ENCODE measurements around the gene PDZRN4. TPM values are rescaled to one million over a fixed set of nuclear protein-coding genes. Genes with fewer than 3 reads are reported as not detected.
"Not testable (repeated sequence)": the region's sequence is repeated elsewhere in the genome, so short reads cannot be mapped to it uniquely, and the experiment has no call there.

Gene PDZRN4
- total and polyA plus RNA-seq, 10 donors = 0.07 to 0.77 (median 0.29) TPM; not detected in 2

DNA sequence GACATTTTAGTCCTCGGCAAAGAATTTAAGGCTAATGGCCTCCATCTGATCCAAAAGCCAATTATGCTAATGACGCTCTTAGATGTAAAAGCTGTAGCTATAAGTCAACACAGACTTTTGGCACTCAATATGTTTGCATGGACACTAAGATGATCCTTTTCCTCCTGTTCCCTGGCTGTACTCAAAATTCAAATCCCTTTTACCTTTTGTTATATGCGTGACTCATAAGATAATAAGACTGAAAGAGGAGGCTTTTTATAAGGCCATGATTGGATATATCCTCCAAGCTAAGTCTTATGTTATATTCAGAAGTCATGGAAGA, 89.8 kb downstream of the PDZRN4 start:
- 90 to 97% (median 96%) methylated on average over 3 of the region's 3 CpGs for WGBS, 5 donors
- intact Hi-C loops (cut with DNase I; ENCODE audit: low total_unique reads) = loop anchor here (10.0 kb wide), 2 partner anchors 387 to 747 kb away; no protein-coding TSS in a partner anchor
- no peak overlapping the region for H3K27ac ChIP-seq
- DNase-seq = no peak
- H3K27me3 ChIP-seq (replicated peaks in 1 of 7) = no peaks in the 10 kb centered on the region
- TF ChIP-seq CTCF (IDR thresholded peaks at IDR 0.05 in 8 of 11, conservative IDR thresholded peaks at IDR 0.05 in 3 of 11) = no peak
- no peak for TF ChIP-seq POLR2AphosphoS5 (IDR thresholded peaks at IDR 0.05)
- no peak for TF ChIP-seq POLR2A (IDR thresholded peaks at IDR 0.05)
- H3K36me3 ChIP-seq = no peaks in the 10 kb centered on the region
- peaks cover 0 to 8% (median 2%) of the 10 kb centered on the region in 6 donors for H3K4me1 ChIP-seq
- H3K4me3 ChIP-seq = no peak overlapping the region
- no peaks in the 10 kb centered on the region for H3K9me3 ChIP-seq

DNA sequence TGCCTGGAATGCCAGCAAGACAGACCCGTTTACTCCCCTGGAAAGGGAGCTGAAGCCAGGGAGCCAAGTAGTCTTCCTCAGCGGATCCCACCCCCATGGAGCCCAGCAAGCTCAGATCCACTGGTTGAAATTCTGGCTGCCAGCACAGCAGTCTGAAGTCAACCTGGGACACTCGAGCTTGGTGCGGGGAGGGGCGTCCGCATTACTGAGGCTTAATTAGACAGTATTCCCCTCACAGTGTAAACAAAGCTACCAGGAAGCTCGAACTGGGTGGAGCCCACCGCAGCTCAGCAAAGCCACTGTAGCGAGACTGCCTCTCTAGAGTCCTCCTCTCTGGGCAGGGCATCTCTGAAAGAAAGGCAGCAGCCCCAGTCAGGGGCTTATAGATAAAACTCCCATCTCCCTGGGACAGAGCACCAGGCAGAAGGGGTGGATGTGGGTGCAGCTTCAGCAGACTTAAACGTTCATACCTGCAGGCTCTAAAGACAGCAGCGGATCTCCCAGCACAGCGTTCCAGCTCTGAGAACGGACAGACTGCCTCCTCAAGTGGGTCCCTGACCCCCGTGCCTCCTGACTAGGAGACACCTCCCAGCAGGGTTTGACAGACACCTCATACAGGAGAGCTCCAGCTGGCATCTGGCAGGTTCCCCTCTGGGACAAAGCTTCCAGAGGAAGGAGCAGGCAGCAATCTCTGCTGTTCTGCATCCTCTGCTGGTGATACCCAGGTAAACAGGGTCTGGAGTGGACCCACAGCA, 92.4 kb downstream of the PDZRN4 start:
- H3K4me1 ChIP-seq; H3K27ac ChIP-seq; H3K27me3 ChIP-seq (replicated peaks in 1 of 7); H3K4me3 ChIP-seq; H3K36me3 ChIP-seq; intact Hi-C loops (cut with DNase I; ENCODE audit: low total_unique reads); H3K9me3 ChIP-seq: not testable (repeated sequence)
- 82 to 94% (median 92%) methylated on average over 11 to 14 of the region's 14 CpGs for WGBS, 5 donors
- peak; percentile 54 for DNase-seq

DNA sequence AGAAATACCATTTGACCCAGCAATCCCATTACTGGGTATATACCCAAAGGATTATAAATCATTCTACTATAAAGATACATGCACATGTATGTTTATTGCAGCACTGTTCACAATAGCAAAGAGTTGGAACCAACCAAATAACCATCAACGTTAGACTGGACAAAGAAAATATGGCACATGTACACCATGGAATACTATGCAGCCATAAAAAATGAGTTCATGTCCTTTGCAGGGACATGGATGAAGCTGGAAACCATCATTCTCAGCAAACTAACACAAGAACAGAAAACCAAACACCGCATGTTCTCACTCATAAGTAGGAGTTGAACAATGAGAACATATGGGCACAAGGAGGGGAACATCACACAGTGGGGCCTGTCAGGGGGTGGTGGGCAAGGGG, 97.3 kb downstream of the PDZRN4 start:
- DNase-seq; intact Hi-C loops (cut with DNase I; ENCODE audit: low total_unique reads); H3K36me3 ChIP-seq; H3K4me3 ChIP-seq; H3K27me3 ChIP-seq (replicated peaks in 1 of 7); H3K9me3 ChIP-seq; H3K4me1 ChIP-seq; H3K27ac ChIP-seq: not testable (repeated sequence)
- 70 to 97% (median 92%) methylated on average over 2 of the region's 2 CpGs for WGBS, 5 donors

- peaks cover 0 to 8% (median 0%) of the 10 kb centered on the region in 6 donors for H3K4me1 ChIP-seq
- no peaks in the 10 kb centered on the region for H3K9me3 ChIP-seq
- H3K27ac ChIP-seq = no peak overlapping the region
- H3K27me3 ChIP-seq (replicated peaks in 1 of 7) = no peaks in the 10 kb centered on the region
- H3K4me3 ChIP-seq = no peak overlapping the region
- no peak for DNase-seq
- no peaks in the 10 kb centered on the region for H3K36me3 ChIP-seq
- intact Hi-C loops (cut with DNase I; ENCODE audit: low total_unique reads) = no loop called here
- TF ChIP-seq POLR2AphosphoS5 (IDR thresholded peaks at IDR 0.05) (no peak), CTCF (IDR thresholded peaks at IDR 0.05 in 8 of 11, conservative IDR thresholded peaks at IDR 0.05 in 3 of 11) (no peak), POLR2A (IDR thresholded peaks at IDR 0.05) (no peak)
- WGBS, 5 donors = 23 to 73% (median 39%) methylated on average over 1 of the region's 1 CpG
Measured at GRCh38 chr12:41286426-41286825, 98.3 kb downstream of the PDZRN4 start.

DNA sequence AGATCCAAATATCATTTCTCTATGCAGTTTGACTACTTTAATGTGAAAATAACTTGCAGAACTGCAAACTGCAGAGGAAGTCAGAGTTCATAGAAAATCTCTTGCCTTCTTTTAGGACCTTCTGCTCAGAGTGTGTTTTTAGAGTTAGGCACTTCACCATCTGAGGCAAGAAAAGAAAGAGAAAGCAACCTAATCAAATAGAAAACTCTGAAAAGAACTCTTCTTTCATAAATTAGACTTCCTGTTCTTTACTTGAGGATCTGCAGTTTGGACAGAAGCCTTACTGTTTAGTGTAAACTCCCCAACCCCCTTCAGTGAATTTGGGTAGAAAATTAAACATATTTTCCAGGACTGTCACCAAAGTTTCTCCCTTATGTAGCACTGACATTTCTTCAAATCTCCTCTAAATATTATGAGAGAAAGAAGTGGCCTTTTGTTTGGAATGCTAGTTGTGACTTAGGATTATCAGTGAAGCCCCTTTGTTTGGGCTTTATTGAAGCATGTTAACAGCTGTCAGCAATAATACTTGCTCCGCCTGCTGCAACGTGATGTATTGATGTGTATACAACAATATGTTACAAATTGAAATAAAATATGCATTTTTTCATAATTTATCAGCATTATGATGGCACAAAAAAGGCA, 99.5 kb downstream of the PDZRN4 start:
- Histone ChIP-seq H3K4me3 (no peak overlapping the region), H3K36me3 (no peaks in the 10 kb centered on the region), H3K27me3 (replicated peaks in 1 of 7) (no peaks in the 10 kb centered on the region), H3K9me3 (no peaks in the 10 kb centered on the region), H3K27ac (no peak overlapping the region), H3K4me1 (peaks cover 0 to 8% (median 0%) of the 10 kb centered on the region in 6 donors)
- TF ChIP-seq CTCF (IDR thresholded peaks at IDR 0.05 in 8 of 11, conservative IDR thresholded peaks at IDR 0.05 in 3 of 11) = no peak
- TF ChIP-seq POLR2A (IDR thresholded peaks at IDR 0.05) = no peak
- no peak for TF ChIP-seq POLR2AphosphoS5 (IDR thresholded peaks at IDR 0.05)
- intact Hi-C loops (cut with DNase I; ENCODE audit: low total_unique reads) = no loop called here
- 64 to 85% (median 78%) methylated on average over 2 of the region's 2 CpGs for WGBS, 5 donors
- no peak for DNase-seq

All from spleen (tissue), 11 donors.